HG02763 (cell line): ENCODE results near the gene VIM.

Experiments used
- ATAC-seq: cut with Tn5 transposase; IDR thresholded peaks from one replicate; pipeline ENCODE4 v1.9.1; 2021; ENCODE audit warnings: mild to moderate bottlenecking, moderate library complexity; ENCODE audit not compliant: unreplicated experiment

VIM gene

GRCh38 chr10:17209302-17209701 lies 18.7 kb upstream of the VIM start:
- no peak for ATAC-seq

- ATAC-seq, result no peak
Measured at GRCh38 chr10:17209881-17210280, 18.2 kb upstream of the VIM start.

- no peak for ATAC-seq
Measured at GRCh38 chr10:17210361-17210760, 17.7 kb upstream of the VIM start.

GRCh38 chr10:17212802-17213221 lies 15.2 kb upstream of the VIM start:
- no peak for ATAC-seq

GRCh38 chr10:17213646-17214349 lies 14.2 kb upstream of the VIM start:
- no peak for ATAC-seq

DNA sequence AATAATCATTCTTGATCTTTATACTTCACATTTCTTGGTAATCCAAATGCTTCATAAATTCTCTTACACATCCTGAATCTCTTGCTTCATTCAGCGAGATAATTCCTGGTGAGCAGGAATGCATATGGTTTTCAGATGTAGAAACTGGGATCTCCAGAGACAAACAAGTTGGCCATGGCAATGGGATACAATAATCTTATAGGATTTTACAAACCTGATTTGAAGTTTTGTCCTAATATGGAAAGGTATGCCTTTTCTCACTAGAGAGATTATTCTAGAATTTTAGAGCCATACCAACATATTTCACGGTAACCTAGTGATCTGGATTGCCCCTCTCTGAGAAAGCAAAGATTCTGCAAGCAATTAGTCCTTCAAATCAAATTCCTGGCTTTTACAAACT lies 13.5 kb upstream of the VIM start:
- no peak for ATAC-seq

DNA sequence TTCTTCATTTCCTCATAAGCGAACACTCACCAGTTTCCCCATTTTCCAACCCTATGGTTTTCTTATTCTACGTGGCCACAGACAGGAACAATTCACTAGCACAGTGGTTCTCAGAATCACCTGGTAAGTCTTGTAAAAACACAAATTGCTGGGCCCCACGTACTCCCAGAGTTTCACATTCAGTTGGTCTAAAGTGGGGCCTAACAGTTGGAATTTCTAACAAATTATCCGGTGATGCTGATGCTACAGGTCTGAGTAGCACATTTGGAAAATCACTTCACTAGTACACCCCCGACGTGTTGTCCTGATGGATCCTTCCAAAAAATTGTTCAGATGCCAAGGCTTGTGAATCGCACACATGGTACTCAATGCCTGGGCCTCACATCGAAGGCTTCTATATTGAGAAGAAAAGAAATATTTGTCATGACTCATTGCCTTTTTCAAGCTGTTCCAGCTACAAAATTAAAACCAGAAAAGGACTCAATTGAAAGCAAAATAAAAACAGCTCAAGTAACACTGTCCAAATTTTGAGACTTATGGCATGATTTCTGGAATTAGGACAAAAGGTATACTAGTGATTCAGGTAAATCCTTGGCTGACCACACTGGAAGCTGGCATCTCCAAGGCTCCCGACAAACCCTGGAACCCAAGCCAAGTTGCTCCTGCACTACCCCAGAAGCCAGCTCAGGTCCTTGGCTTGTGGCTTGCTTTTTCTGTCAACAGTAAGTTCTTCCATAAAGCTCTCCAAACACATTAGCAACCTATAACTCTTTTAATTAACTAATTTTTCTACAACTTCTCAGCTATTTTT lies 12.9 kb upstream of the VIM start:
- ATAC-seq, result no peak

DNA sequence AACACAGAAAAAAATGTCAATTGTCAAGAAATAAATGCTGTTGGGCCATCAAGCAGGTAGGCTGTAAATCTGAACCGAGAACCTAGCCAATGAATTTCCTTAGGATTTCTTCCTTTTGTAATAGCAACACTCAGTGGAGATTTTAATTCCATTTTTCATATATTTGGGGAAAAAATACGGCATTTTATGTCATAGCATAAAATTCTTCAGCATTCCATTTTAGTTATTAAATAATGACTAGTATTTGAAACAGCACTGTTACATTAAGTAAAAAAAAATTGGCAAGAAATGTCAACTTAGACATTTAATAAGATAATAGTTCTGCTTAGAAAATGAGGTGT lies 12.3 kb upstream of the VIM start:
- no peak for ATAC-seq

DNA sequence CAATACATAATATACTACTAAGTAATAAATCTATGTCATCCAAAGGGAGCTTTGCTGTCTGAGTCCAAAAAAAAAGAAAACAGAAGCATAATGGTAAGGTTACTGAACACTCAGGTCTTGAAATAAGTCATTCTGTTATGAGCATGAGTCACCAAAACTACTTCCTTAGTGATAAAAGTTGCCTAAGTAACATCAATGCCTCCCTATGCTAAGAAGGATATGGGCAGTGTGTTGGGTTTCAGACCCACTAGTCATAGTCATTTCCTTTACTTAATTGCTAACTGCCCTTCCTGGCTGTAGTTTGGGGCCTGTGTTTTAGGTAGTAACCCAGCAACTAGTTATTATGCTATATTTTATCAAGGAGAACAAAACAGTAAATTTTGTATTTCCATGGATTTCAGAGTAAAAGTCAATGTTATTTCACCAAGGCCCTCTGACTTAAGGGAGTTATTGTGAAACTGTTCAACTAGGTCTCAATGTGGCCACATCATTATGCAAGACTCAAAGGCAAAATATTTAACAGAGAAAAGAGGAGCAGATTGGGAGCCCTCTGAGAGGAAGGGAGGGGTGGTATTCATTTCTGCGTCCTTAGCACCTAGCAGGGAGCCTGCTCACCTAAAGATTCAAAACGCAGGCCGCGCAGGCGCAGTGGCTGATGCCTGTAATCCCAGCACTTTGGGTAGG lies 11.7 kb upstream of the VIM start:
- ATAC-seq, result peak; percentile 100

- ATAC-seq, result no peak
Measured at GRCh38 chr10:17216901-17217395, 11.1 kb upstream of the VIM start.

DNA sequence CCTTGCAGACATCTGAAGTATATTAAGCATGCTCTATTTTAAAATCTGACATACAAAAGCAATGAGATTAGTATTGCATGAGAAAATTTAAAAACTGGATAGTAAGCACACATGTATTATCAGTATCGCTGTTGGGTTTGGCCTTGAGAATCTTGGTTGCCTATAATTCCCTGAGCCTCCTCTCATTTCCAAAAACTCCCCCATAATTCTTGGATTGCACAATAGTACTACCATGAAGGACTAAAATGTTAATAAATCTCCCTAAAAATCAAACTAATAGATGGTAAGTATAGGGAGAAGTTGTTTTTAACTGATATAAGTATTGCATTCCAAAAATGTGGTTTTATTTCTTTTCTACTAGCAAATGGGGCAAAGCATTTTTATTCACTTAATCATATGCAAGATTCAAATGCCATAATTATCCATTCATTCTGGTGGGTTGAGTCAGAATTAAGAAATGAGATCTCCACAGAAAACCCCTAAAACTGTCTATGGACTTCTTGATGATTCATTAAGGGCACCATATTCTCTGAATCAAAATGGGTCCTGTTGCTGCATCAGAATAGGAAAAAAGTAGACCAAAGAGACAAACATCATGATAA lies 10.3 kb upstream of the VIM start:
- no peak for ATAC-seq

DNA sequence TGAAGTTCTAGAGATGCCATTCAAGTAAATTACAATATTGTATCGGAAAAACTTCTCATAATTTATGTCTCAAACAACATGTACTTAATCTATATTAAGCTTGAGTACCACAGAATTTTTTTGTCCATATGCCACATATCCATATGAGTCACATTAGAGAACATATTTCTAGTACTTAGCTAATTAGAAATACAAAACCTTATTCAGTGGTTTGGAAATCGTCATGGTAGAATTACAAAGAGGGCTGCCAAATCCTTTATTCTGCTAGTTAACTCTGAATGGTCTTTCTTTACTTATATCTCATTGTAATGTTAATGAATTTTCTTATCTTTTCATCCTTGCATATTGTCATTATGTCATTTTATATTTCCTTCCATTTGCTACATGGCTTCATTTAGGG lies 9.0 kb upstream of the VIM start:
- ATAC-seq, result no peak

GRCh38 chr10:17220652-17221100 lies 7.4 kb upstream of the VIM start:
- ATAC-seq, result no peak

GRCh38 chr10:17222329-17222728 lies 5.7 kb upstream of the VIM start:
- ATAC-seq, result no peak

DNA sequence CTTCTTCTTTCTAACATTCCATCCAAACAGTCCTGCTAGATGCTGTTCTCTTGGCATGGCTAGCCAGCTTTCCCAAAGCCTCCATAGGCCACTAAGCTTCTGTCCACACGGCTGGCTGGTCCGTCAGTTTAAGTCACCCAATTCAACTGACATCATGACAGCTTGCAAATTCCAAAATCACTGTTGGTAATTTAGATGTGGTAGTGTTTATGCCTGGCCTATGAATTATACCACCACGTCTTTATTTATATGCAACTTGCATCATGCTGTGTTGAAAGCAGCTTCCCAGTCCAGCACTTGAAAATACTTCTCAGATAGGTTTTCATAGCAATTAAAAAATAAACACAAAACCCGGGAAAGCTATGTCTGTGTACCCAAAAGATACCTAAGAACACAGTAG lies 2.2 kb upstream of the VIM start:
- no peak for ATAC-seq

DNA sequence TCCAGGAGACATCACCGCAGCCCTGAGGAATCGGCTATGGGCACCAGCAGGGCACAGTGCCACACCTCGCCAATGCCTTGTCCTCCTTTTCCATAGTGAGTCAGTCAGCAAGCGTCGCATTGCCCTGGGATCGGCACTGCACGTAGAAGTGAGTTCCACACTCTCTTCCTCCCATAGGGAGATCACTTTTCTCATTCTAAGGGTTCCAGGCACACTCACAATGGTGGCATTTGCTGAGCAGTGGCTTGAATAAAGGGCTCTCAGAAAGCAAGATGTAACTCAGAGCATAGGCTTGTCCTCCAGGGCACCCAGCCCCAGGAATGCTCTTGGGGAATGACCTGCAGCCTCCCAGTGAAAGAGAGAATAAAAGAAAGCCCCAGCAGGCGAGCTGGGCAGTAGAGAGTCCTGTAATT lies 1.1 kb upstream of the VIM start:
- no peak for ATAC-seq

GRCh38 chr10:17227367-17228090 lies 512 bp upstream of the VIM start:
- ATAC-seq, result no peak

DNA sequence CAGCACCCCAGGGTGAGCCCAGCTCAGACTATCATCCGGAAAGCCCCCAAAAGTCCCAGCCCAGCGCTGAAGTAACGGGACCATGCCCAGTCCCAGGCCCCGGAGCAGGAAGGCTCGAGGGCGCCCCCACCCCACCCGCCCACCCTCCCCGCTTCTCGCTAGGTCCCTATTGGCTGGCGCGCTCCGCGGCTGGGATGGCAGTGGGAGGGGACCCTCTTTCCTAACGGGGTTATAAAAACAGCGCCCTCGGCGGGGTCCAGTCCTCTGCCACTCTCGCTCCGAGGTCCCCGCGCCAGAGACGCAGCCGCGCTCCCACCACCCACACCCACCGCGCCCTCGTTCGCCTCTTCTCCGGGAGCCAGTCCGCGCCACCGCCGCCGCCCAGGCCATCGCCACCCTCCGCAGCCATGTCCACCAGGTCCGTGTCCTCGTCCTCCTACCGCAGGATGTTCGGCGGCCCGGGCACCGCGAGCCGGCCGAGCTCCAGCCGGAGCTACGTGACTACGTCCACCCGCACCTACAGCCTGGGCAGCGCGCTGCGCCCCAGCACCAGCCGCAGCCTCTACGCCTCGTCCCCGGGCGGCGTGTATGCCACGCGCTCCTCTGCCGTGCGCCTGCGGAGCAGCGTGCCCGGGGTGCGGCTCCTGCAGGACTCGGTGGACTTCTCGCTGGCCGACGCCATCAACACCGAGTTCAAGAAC lies 1.1 kb downstream of the VIM start:
- ATAC-seq, result peak; percentile 22

GRCh38 chr10:17229717-17229966 lies 1.6 kb downstream of the VIM start:
- no peak for ATAC-seq

DNA sequence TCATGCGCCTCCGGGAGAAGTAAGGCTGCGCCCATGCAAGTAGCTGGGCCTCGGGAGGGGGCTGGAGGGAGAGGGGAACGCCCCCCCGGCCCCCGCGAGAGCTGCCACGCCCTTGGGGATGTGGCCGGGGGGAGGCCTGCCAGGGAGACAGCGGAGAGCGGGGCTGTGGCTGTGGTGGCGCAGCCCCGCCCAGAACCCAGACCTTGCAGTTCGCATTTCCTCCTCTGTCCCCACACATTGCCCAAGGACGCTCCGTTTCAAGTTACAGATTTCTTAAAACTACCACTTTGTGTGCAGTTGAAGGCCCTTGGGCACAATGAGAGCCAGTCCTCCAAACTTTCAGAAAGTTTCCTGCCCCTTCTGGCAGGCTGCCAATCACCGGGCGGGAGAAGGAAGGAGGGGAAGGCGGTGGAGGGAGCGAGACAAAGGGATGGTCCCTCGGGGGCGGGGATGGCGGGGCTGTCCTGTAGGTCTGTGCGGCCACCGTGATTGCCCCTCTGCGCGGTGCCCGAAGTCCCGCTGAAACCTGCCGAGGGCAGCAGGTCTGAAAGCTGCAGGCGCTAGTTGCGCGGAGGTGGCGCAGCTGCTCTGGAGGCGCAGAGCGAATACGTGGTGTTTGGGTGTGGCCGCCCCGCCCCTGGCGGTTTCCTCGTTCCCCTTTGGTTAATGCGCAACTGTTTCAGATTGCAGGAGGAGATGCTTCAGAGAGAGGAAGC lies 2.1 kb downstream of the VIM start:
- ATAC-seq, result peak; percentile 50
